HEK293 (cell line): ENCODE results near the gene NUP85.

Experiments
- EGR2 ChIP-seq: fragments of 450-650 bp; formaldehyde crosslinking; IDR thresholded peaks from 2 replicates; pipeline ENCODE4 v1.5.1; 2016; ENCODE audit warnings: low read depth, missing biosample characterization, missing genetic modification characterization
- KLF7 ChIP-seq: fragments of 450-650 bp; formaldehyde crosslinking; IDR thresholded peaks from 2 replicates; pipeline ENCODE4 v1.5.1; 2016; ENCODE audit warnings: missing biosample characterization, missing genetic modification characterization, borderline replicate concordance
- KLF8 ChIP-seq: fragments of 450-650 bp; formaldehyde crosslinking; IDR thresholded peaks from 2 replicates; pipeline ENCODE4 v1.5.1; 2016; ENCODE audit warnings: missing biosample characterization, missing genetic modification characterization
- MEIS1 ChIP-seq: sonication (generic); formaldehyde crosslinking; IDR thresholded peaks from 2 replicates; pipeline ENCODE4 v1.8.1; 2022; ENCODE audit warnings: missing genetic modification reagents, mild to moderate bottlenecking, borderline replicate concordance
- PRDM1 ChIP-seq: fragments of 450-650 bp; formaldehyde crosslinking; IDR thresholded peaks from 2 replicates; pipeline ENCODE4; 2016; ENCODE audit warnings: missing biosample characterization, missing genetic modification characterization
- SALL2 ChIP-seq: fragments of 450-650 bp; formaldehyde crosslinking; IDR thresholded peaks from 2 replicates; pipeline ENCODE4 v1.5.0; 2017; ENCODE audit warnings: missing biosample characterization, mild to moderate bottlenecking, missing genetic modification characterization, borderline replicate concordance
- TCF7L2 ChIP-seq: IDR thresholded peaks from 2 replicates; pipeline ENCODE4 v1.6.1; 2011; ENCODE audit warnings: low read depth, mild to moderate bottlenecking, inconsistent platforms, low read length, moderate library complexity, borderline replicate concordance
- ZBTB17 ChIP-seq: fragments of 450-650 bp; formaldehyde crosslinking; IDR thresholded peaks from 2 replicates; pipeline ENCODE4 v1.5.1; 2016; ENCODE audit warnings: missing biosample characterization, missing genetic modification characterization
- ZBTB8A ChIP-seq: fragments of 450-650 bp; formaldehyde crosslinking; IDR thresholded peaks from 2 replicates; pipeline ENCODE4 v1.5.1; 2016; ENCODE audit warnings: missing biosample characterization, missing genetic modification characterization
- ZEB2 ChIP-seq: fragments of 450-650 bp; formaldehyde crosslinking; IDR thresholded peaks from 2 replicates; pipeline ENCODE4 v1.5.1; 2016; ENCODE audit warnings: missing biosample characterization, missing genetic modification characterization
- ZNF10 ChIP-seq: fragments of 450-650 bp; formaldehyde crosslinking; IDR thresholded peaks from 2 replicates; pipeline ENCODE4 v1.5.1; 2017; ENCODE audit warnings: missing biosample characterization, missing genetic modification characterization
- ZNF169 ChIP-seq: fragments of 450-650 bp; formaldehyde crosslinking; IDR thresholded peaks from 2 replicates; pipeline ENCODE4 v1.5.1; 2016; ENCODE audit warnings: missing biosample characterization, missing genetic modification characterization
- ZNF19 ChIP-seq: fragments of 450-650 bp; formaldehyde crosslinking; IDR thresholded peaks from 2 replicates; pipeline ENCODE4; 2016; ENCODE audit warnings: missing biosample characterization, missing genetic modification characterization, low read depth
- ZNF23 ChIP-seq: fragments of 450-650 bp; formaldehyde crosslinking; IDR thresholded peaks from 2 replicates; pipeline ENCODE4 v1.5.1; 2016; ENCODE audit warnings: missing biosample characterization, missing genetic modification characterization, borderline replicate concordance
- ZNF302 ChIP-seq: fragments of 450-650 bp; formaldehyde crosslinking; IDR thresholded peaks from 2 replicates; pipeline ENCODE4 v1.5.1; 2016; ENCODE audit warnings: missing biosample characterization, missing genetic modification characterization, low read depth
- ZNF335 ChIP-seq: fragments of 450-650 bp; formaldehyde crosslinking; conservative IDR thresholded peaks from 2 replicates; pipeline ENCODE4 v1.5.1; 2016; ENCODE audit warnings: missing biosample characterization, missing genetic modification characterization
- ZNF341 ChIP-seq: fragments of 450-650 bp; formaldehyde crosslinking; IDR thresholded peaks from 2 replicates; pipeline ENCODE4; 2016; ENCODE audit warnings: low read depth, missing biosample characterization, missing genetic modification characterization
- ZNF366 ChIP-seq: fragments of 450-650 bp; formaldehyde crosslinking; conservative IDR thresholded peaks from 2 replicates; pipeline ENCODE4 v1.5.1; 2016; ENCODE audit warnings: missing biosample characterization, missing genetic modification characterization
- ZNF394 ChIP-seq: fragments of 450-650 bp; formaldehyde crosslinking; IDR thresholded peaks from 2 replicates; pipeline ENCODE4 v1.5.1; 2016; ENCODE audit warnings: missing biosample characterization, missing genetic modification characterization, mild to moderate bottlenecking, moderate library complexity, borderline replicate concordance
- ZNF423 ChIP-seq: fragments of 450-650 bp; formaldehyde crosslinking; IDR thresholded peaks from 2 replicates; pipeline ENCODE4 v1.5.1; 2016; ENCODE audit warnings: missing biosample characterization, missing genetic modification characterization
- ZNF449 ChIP-seq: fragments of 450-650 bp; formaldehyde crosslinking; IDR thresholded peaks from 2 replicates; pipeline ENCODE4 v1.5.1; 2017; ENCODE audit warnings: missing biosample characterization, mild to moderate bottlenecking, missing genetic modification characterization, moderate library complexity
- ZNF501 ChIP-seq: fragments of 450-650 bp; formaldehyde crosslinking; IDR thresholded peaks from 2 replicates; pipeline ENCODE4 v1.5.1; 2016; ENCODE audit warnings: missing biosample characterization, missing genetic modification characterization
- ZNF830 ChIP-seq: fragments of 450-650 bp; IDR thresholded peaks from 2 replicates; pipeline ENCODE4 v1.5.0; 2018; ENCODE audit warnings: missing biosample characterization, missing genetic modification characterization, low read depth, mild to moderate bottlenecking, moderate library complexity
- ZSCAN16 ChIP-seq: fragments of 450-650 bp; formaldehyde crosslinking; IDR thresholded peaks from 2 replicates; pipeline ENCODE4 v1.5.1; 2016; ENCODE audit warnings: missing biosample characterization, missing genetic modification characterization
- ZXDB ChIP-seq: fragments of 450-650 bp; formaldehyde crosslinking; IDR thresholded peaks from 2 replicates; pipeline ENCODE4 v1.5.1; 2016; ENCODE audit warnings: missing biosample characterization, missing genetic modification characterization
- TF ChIP-seq, protein P1 (sequence below): fragments of 450-650 bp; formaldehyde crosslinking; IDR thresholded peaks from 2 replicates; pipeline ENCODE4 v1.5.1; 2016; ENCODE audit warnings: missing biosample characterization, missing genetic modification characterization
- TF ChIP-seq, protein P2 (sequence below): fragments of 450-650 bp; formaldehyde crosslinking; IDR thresholded peaks from 2 replicates; pipeline ENCODE4 v1.5.1; 2016; ENCODE audit warnings: missing biosample characterization, missing genetic modification characterization
- TF ChIP-seq, protein P3 (sequence below): fragments of 450-650 bp; formaldehyde crosslinking; optimal IDR thresholded peaks from 2 replicates; pipeline ENCODE3; 2016; ENCODE audit warnings: missing biosample characterization, mild to moderate bottlenecking, missing genetic modification characterization
- TF ChIP-seq, protein P4 (sequence below): fragments of 450-650 bp; formaldehyde crosslinking; IDR thresholded peaks from 2 replicates; pipeline ENCODE4 v1.5.1; 2016; ENCODE audit warnings: missing biosample characterization, missing genetic modification characterization
- TF ChIP-seq, protein P5 (sequence below): fragments of 450-650 bp; formaldehyde crosslinking; IDR thresholded peaks from 2 replicates; pipeline ENCODE4 v1.5.1; 2016; ENCODE audit warnings: missing biosample characterization, missing genetic modification characterization, low read depth

NUP85 gene

DNA sequence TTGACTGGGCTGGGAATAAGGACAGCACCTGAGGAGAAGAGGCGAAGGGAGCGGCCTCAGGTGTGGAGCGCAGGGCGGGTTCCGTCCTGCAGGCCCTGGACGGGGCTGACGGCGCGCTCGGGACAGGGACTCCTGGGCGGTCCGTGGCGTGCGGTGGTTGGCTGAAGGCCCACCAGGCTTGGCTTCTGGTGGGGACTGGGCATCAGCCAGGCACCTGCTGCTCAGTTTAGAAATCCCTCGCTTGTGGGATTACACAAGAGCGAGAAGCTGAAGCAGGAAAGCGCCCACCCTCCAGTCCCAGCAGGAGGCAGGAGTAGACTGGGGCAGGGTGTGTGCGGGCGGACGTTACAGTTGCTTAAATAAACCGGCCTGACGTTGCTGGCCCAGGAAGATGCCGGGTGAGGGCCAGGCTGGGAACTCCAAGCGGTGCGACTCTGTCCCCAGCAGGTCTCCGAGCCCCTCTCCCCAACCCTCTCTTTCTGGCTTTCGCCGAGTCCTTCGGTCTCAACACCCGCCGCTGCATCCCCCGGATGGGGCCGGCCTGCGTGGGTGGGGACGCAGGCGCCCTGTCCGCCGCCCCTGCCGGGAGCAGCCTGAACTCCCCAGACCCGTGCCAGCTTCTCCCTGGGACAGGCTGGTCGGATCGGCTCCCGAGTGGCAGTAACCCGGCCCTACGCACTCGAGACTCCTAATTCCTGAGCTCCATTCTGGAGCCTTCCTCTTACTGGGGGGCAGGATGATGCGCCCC is 64.9 kb downstream of the NUP85 start (continued):
- TF ChIP-seq, protein P1, sequence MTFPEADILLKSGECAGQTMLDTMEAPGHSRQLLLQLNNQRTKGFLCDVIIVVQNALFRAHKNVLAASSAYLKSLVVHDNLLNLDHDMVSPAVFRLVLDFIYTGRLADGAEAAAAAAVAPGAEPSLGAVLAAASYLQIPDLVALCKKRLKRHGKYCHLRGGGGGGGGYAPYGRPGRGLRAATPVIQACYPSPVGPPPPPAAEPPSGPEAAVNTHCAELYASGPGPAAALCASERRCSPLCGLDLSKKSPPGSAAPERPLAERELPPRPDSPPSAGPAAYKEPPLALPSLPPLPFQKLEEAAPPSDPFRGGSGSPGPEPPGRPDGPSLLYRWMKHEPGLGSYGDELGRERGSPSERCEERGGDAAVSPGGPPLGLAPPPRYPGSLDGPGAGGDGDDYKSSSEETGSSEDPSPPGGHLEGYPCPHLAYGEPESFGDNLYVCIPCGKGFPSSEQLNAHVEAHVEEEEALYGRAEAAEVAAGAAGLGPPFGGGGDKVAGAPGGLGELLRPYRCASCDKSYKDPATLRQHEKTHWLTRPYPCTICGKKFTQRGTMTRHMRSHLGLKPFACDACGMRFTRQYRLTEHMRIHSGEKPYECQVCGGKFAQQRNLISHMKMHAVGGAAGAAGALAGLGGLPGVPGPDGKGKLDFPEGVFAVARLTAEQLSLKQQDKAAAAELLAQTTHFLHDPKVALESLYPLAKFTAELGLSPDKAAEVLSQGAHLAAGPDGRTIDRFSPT (tag by site-specific recombination): peak; percentile 59
- TF ChIP-seq, protein P2, sequence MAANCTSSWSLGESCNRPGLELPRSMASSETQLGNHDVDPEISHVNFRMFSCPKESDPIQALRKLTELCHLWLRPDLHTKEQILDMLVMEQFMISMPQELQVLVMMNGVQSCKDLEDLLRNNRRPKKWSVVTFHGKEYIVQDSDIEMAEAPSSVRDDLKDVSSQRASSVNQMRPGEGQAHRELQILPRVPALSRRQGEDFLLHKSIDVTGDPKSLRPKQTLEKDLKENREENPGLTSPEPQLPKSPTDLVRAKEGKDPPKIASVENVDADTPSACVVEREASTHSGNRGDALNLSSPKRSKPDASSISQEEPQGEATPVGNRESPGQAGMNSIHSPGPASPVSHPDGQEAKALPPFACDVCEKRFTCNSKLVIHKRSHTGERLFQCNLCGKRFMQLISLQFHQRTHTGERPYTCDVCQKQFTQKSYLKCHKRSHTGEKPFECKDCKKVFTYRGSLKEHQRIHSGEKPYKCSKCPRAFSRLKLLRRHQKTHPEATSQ (tag by site-specific recombination): no peak
- TF ChIP-seq TCF7L2 (no peak), ZNF366 (tag by site-specific recombination) (no peak), KLF7 (tag by site-specific recombination) (no peak), ZNF169 (tag by site-specific recombination) (no peak), ZXDB (tag by site-specific recombination) (peak; percentile 80), EGR2 (tag by site-specific recombination) (peak; percentile 88), PRDM1 (tag by site-specific recombination) (peak; percentile 70), ZNF19 (no peak), ZNF830 (tag by site-specific recombination) (no peak), ZNF341 (tag by site-specific recombination) (peak; percentile 75), KLF8 (peak; percentile 87), ZNF423 (tag by site-specific recombination) (peak; percentile 37; the same call in 1 of the 2 replicates), ZNF302 (tag by site-specific recombination) (no peak), ZEB2 (tag by site-specific recombination) (peak; percentile 87), ZSCAN16 (no peak), ZNF10 (tag by site-specific recombination) (0 out of 2 replicates have a peak, but pooled peaks have one; percentile 49), ZBTB17 (peak; percentile 69), MEIS1 (CRISPR knock-in tag) (no peak), ZBTB8A (tag by site-specific recombination) (peak; percentile 80), ZNF394 (tag by site-specific recombination) (peak; percentile 92), ZNF449 (tag by site-specific recombination) (peak; percentile 45; the same call in 1 of the 2 replicates), ZNF501 (tag by site-specific recombination) (peak; percentile 53), ZNF335 (tag by site-specific recombination) (peak; percentile 92), SALL2 (tag by site-specific recombination) (no peak), ZNF23 (no peak)
- TF ChIP-seq, protein P3, sequence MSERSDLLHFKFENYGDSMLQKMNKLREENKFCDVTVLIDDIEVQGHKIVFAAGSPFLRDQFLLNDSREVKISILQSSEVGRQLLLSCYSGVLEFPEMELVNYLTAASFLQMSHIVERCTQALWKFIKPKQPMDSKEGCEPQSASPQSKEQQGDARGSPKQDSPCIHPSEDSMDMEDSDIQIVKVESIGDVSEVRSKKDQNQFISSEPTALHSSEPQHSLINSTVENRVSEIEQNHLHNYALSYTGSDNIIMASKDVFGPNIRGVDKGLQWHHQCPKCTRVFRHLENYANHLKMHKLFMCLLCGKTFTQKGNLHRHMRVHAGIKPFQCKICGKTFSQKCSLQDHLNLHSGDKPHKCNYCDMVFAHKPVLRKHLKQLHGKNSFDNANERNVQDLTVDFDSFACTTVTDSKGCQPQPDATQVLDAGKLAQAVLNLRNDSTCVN (tag by site-specific recombination): peak; percentile 55
- TF ChIP-seq, protein P4, sequence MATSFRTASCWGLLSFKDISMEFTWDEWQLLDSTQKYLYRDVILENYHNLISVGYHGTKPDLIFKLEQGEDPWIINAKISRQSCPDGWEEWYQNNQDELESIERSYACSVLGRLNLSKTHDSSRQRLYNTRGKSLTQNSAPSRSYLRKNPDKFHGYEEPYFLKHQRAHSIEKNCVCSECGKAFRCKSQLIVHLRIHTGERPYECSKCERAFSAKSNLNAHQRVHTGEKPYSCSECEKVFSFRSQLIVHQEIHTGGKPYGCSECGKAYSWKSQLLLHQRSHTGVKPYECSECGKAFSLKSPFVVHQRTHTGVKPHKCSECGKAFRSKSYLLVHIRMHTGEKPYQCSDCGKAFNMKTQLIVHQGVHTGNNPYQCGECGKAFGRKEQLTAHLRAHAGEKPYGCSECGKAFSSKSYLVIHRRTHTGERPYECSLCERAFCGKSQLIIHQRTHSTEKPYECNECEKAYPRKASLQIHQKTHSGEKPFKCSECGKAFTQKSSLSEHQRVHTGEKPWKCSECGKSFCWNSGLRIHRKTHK: no peak
- TF ChIP-seq, protein P5, sequence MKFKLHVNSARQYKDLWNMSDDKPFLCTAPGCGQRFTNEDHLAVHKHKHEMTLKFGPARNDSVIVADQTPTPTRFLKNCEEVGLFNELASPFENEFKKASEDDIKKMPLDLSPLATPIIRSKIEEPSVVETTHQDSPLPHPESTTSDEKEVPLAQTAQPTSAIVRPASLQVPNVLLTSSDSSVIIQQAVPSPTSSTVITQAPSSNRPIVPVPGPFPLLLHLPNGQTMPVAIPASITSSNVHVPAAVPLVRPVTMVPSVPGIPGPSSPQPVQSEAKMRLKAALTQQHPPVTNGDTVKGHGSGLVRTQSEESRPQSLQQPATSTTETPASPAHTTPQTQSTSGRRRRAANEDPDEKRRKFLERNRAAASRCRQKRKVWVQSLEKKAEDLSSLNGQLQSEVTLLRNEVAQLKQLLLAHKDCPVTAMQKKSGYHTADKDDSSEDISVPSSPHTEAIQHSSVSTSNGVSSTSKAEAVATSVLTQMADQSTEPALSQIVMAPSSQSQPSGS: no peak
